GM12875 (cell line): Measurements from ENCODE around the gene MGLL.

Source experiments
- H3K4me3 ChIP-seq: one replicate; pipeline ENCODE4 v1.5.1; 2011; ENCODE audit warnings: low read depth, low read length, control low read depth
- CTCF ChIP-seq: IDR thresholded peaks from 2 replicates; pipeline ENCODE4 v1.5.1; 2011; ENCODE audit warnings: low read depth, mild to moderate bottlenecking, control low read depth, inconsistent platforms, low read length, moderate library complexity, borderline replicate concordance; ENCODE audit not compliant: insufficient read depth

MGLL gene

DNA sequence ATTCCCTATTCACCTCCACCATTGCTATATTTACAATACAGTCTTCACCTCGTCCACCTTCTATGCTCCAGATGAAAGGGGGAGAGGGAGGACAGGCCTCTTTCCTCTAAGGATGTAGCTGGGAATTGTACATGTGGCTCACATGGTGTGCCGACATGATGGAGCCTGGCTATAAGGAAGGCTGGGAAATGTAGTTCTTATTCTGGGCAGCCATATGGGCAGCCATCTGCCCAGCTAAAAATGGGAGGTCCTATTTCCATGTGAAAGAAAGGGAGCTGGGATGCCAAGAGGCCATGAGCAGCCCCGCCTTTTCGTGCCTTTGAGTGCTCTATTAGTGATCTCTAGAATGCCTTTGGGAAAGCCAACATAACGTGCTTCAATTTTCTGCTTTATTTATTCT lies 27.1 kb upstream of the MGLL start:
- H3K4me3 ChIP-seq = no peak overlapping the region
- TF ChIP-seq CTCF = no peak

DNA sequence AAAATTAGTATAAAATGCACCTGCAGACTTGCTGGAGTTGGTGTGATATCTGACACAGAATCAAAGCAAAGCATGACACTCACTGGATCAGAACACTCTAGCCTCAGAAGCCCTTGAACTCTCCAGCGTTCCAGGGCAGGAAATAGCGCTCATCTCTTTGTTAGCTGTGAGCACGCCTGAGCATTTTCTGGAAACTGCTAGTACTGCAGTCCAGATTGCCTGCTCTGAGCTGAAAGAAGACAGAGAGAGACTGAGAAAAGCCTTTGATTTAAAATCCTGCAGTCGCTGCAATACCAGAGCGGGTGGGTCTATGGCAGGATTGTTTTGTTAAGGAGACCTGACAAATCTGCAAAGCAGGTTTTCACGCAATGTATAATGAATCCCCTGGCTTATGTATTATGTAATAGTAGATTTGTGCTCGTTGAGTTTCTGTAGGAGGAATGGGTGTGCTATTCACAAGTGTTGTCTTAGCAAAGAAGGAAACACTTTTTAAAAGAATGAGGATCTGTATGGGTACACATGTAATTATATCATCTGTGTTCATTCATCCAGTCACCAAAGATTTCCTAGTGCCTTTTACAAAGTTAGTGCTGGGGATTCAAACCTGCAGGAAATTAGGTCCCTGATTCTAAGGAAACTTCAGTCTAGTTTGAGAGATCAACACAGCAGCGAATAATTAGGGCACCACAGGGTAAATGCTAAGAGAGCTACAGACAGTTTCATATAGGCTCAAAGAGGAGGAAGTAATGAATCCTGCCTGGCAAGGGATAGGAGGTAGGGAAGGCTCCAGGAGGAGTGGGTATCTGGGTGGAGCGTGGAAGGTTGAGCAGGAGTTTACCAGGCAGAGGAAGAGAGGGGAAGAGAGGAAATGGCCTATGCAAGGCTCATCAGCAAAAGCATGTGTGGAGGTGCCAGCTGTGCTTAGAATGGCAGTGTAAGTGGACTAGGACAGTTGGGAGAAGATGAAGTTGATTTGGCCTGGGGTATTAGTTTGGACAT lies 26.1 kb upstream of the MGLL start:
- no peak overlapping the region for H3K4me3 ChIP-seq
- no peak for TF ChIP-seq CTCF

DNA sequence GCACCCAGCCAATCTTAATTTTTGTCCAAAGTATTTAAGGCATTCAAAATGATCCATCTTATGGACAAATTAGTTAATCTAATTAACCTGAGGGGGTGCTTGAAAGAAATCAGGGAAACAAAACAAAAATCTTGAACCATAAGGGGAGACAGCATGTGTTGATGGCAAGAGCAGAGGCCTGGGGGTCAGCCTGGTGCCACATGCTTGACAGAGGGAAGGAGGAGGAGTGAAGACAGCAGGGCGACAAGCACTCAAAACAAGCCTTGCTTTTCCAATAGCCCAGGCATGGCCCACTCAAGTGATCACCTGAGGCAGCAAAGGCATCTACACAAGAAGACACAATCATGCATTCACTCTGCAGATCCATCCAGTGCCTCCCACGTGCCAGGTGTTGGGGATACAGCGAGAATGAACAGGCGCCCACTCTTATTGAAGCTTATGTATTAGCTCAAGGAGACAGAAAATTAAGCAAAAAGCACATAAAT lies 25.0 kb upstream of the MGLL start:
- H3K4me3 ChIP-seq = no peak overlapping the region

GRCh38 chr3:127846576-127846975 lies 24.3 kb upstream of the MGLL start:
- no peak overlapping the region for H3K4me3 ChIP-seq
- TF ChIP-seq CTCF = no peak

More for the DNA sequence above, 25.0 kb upstream of the MGLL start:
- no peak for TF ChIP-seq CTCF

- no peak for TF ChIP-seq CTCF
- H3K4me3 ChIP-seq = no peak overlapping the region
These were observed 22.1 kb upstream of the MGLL start for GRCh38 chr3:127844326-127844942.

DNA sequence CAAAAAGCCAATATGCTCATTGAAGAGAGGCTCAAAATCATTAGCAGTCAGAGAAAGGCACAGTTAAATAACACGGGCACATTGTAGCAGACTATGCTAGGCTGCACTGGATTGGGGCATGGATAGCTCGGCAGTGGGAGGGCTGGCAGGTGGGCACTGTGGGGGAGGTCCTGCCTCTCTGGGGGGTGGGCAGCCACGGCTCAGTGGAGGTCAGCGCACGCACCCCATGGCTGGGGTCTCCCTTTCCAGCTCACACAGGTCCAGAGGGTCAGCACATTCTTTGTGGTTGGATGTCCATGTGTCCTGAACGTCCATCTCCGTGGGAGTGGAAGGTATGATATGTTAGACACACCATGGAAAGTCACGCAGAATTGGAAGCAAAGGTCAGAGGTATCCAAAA lies 18.4 kb upstream of the MGLL start:
- no peak for TF ChIP-seq CTCF
- H3K4me3 ChIP-seq = no peak overlapping the region

DNA sequence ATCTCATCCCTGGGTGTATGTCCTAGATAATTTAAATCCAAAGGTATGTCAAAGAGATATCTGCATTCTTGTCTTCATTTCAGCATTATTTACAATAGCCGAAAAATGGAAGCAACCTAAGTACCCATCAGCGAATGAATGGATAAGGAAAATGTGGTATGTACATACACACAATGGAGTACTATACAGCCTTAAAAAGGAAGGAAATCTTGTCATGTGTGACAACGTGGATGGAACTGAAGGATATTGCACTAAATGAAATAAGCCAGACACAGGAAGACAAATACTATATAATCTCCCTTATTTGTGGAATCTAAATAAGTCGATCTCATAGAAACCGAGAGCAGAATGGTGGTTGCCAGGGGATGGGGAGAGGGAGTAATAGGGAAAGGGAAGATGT lies 16.8 kb upstream of the MGLL start:
- no peak for TF ChIP-seq CTCF
- no peak overlapping the region for H3K4me3 ChIP-seq
